Vagina (tissue), 2 donors: ENCODE results near the gene VGLL2. TPM values are rescaled to one million over a fixed set of nuclear protein-coding genes. Genes with fewer than 3 reads are reported as not detected.

Source experiments
- DNase-seq, 2 donors: peaks; one replicate each; pipeline ENCODE4 v3.0.0-alpha.2; 2017; ENCODE audit errors: extremely low spot score in 2 of 2
- H3K27ac ChIP-seq: fragments of 200-600 bp; sonication (generic); one replicate; pipeline ENCODE4 v1.5.1; 2019
- H3K27me3 ChIP-seq: fragments of 200-600 bp; sonication (generic); one replicate; pipeline ENCODE4 v1.5.1; 2019
- H3K36me3 ChIP-seq, 2 donors: fragments of 200-600 bp; sonication (generic); one replicate each; pipeline ENCODE4 v1.5.1; 2017 to 2019
- H3K4me1 ChIP-seq: fragments of 200-600 bp; sonication (generic); one replicate; pipeline ENCODE4 v1.5.1; 2019
- H3K4me3 ChIP-seq, 2 donors: fragments of 200-600 bp; sonication (generic); 1 replicate in 1 of 2; 2 replicates in 1 of 2; pipeline ENCODE4 v1.5.1; 2016 to 2019
- H3K9me3 ChIP-seq: fragments of 200-600 bp; sonication (generic); one replicate; pipeline ENCODE4 v1.5.1; 2019
- CTCF ChIP-seq, 3 experiments: fragments of 450-650 bp in 2 of 3; fragments of 200-600 bp in 1 of 3; sonication (generic) in 1 of 3; IDR thresholded peaks; one replicate each; pipeline ENCODE4 v1.5.1; 2017 to 2019; ENCODE audit warnings: antibody characterized with exemption in 3 of 3, mild to moderate bottlenecking in 2 of 3, moderate library complexity in 2 of 3
- POLR2A ChIP-seq, 2 donors: fragments of 450-650 bp; IDR thresholded peaks; one replicate each; pipeline ENCODE4 v1.6.1; 2017; ENCODE audit warnings: antibody characterized with exemption in 2 of 2, mild to moderate bottlenecking in 2 of 2, moderate library complexity in 2 of 2
- POLR2AphosphoS5 ChIP-seq, 2 donors: sonication (generic); formaldehyde crosslinking; IDR thresholded peaks; one replicate each; pipeline ENCODE4 v1.9.0; 2017; ENCODE audit warnings: antibody characterized with exemption in 2 of 2, mild to moderate bottlenecking in 2 of 2, low read depth in 1 of 2; ENCODE audit not compliant: insufficient read depth in 1 of 2
- intact Hi-C: fragments of 100-400 bp; cut with DNase I; formaldehyde crosslinking; loops from one replicate; pipeline ENCODE4 v1.15.1; 2023
- small RNA-seq: library from RNA; depleted of rRNA; stranded (forward); fragments of <200 nt; gene quantifications from one replicate; pipeline ENCODE3, GENCODE V24; 2016
- total RNA-seq: library from RNA; depleted of rRNA; stranded (reverse); fragments of >200 nt; gene quantifications from one replicate; pipeline ENCODE4 v1.2.3, GENCODE V29; 2016

VGLL2 gene
- total RNA-seq, 1 donor from 2014 or later: not detected

GRCh38 chr6:117309069-117309468 is 43.7 kb downstream of the VGLL2 start:
- Histone ChIP-seq H3K9me3 (no peaks in the 10 kb centered on the region), H3K4me3 (no peak overlapping the region), H3K36me3 (no peaks in the 10 kb centered on the region), H3K27me3 (no peaks in the 10 kb centered on the region), H3K4me1 (no peaks in the 10 kb centered on the region), H3K27ac (no peak overlapping the region)
- no peak for TF ChIP-seq POLR2A (IDR thresholded peaks at IDR 0.05)
- TF ChIP-seq POLR2AphosphoS5 (IDR thresholded peaks at IDR 0.05; ENCODE audit: insufficient read depth in 1 of 2, low read depth in 1 of 2): no peak
- TF ChIP-seq CTCF (IDR thresholded peaks at IDR 0.05): no peak
- intact Hi-C loops: no loop called here
- no peak for DNase-seq

DNA sequence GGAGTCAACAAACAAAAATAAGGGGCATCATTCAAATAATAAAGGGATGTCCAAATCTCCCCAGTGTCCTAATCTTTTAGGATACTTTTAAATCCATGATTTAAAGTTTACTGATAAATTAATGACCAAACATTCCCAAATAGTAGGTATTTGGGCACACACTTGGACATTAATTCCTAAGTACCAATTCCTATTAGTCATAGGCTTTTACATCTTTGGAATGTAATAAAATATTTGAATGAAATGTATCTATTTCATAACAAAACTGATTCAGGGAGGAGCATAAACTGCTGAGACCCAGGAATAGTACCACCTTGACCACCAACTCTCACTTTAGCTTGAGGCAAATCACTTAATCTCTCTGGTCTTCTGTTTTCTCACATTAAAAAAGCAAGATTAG is 44.3 kb downstream of the VGLL2 start:
- intact Hi-C loops: no loop called here
- H3K4me3 ChIP-seq: no peak overlapping the region
- H3K36me3 ChIP-seq: no peaks in the 10 kb centered on the region
- H3K9me3 ChIP-seq: no peaks in the 10 kb centered on the region
- H3K4me1 ChIP-seq: no peaks in the 10 kb centered on the region
- no peak overlapping the region for H3K27ac ChIP-seq
- TF ChIP-seq CTCF (IDR thresholded peaks at IDR 0.05): no peak
- TF ChIP-seq POLR2A (IDR thresholded peaks at IDR 0.05): no peak
- no peak for TF ChIP-seq POLR2AphosphoS5 (IDR thresholded peaks at IDR 0.05; ENCODE audit: insufficient read depth in 1 of 2, low read depth in 1 of 2)
- no peak for DNase-seq
- no peaks in the 10 kb centered on the region for H3K27me3 ChIP-seq

DNA sequence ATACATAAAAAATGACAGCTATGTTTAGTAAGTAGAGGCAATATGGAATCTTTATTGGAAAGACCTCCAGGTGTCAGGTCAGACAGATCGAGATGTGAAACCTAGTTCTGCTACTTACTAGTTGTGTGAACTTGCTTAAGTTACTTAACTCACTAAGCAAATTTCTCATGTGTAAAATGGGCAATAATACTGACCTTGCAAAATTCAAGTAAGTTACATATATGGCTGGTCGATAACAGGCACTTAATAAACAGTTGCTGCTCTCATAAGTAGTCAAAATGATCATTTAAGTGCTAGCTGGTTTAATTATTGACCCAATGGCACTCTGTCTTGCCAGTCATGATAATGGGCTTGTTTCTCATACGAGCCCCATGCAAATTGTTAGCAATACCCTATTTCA is 46.0 kb downstream of the VGLL2 start:
- no peak for DNase-seq
- no peak for TF ChIP-seq POLR2A (IDR thresholded peaks at IDR 0.05)
- TF ChIP-seq CTCF (IDR thresholded peaks at IDR 0.05): no peak
- no peak for TF ChIP-seq POLR2AphosphoS5 (IDR thresholded peaks at IDR 0.05; ENCODE audit: insufficient read depth in 1 of 2, low read depth in 1 of 2)
- intact Hi-C loops: no loop called here

GRCh38 chr6:117311726-117312125 is 46.4 kb downstream of the VGLL2 start:
- no peak for DNase-seq
- intact Hi-C loops: no loop called here
- Histone ChIP-seq H3K4me1 (no peaks in the 10 kb centered on the region), H3K9me3 (no peaks in the 10 kb centered on the region), H3K4me3 (no peak overlapping the region), H3K36me3 (no peaks in the 10 kb centered on the region), H3K27me3 (no peaks in the 10 kb centered on the region), H3K27ac (no peak overlapping the region)
- TF ChIP-seq POLR2AphosphoS5 (IDR thresholded peaks at IDR 0.05; ENCODE audit: insufficient read depth in 1 of 2, low read depth in 1 of 2): no peak
- TF ChIP-seq CTCF (IDR thresholded peaks at IDR 0.05): no peak
- TF ChIP-seq POLR2A (IDR thresholded peaks at IDR 0.05): no peak

More for the DNA sequence above, 46.0 kb downstream of the VGLL2 start:
- H3K9me3 ChIP-seq: no peaks in the 10 kb centered on the region
- no peak overlapping the region for H3K27ac ChIP-seq
- H3K4me3 ChIP-seq: no peak overlapping the region
- no peaks in the 10 kb centered on the region for H3K27me3 ChIP-seq
- no peaks in the 10 kb centered on the region for H3K4me1 ChIP-seq
- H3K36me3 ChIP-seq: no peaks in the 10 kb centered on the region

GRCh38 chr6:117317261-117317660 is 51.9 kb downstream of the VGLL2 start:
- intact Hi-C loops: no loop called here

More at GRCh38 chr6:117317261-117317660, 51.9 kb downstream of the VGLL2 start:
- DNase-seq: no peak
- no peaks in the 10 kb centered on the region for H3K4me1 ChIP-seq
- H3K27ac ChIP-seq: no peak overlapping the region
- H3K27me3 ChIP-seq: no peaks in the 10 kb centered on the region
- no peak for TF ChIP-seq POLR2AphosphoS5 (IDR thresholded peaks at IDR 0.05; ENCODE audit: insufficient read depth in 1 of 2, low read depth in 1 of 2)
- no peak for TF ChIP-seq POLR2A (IDR thresholded peaks at IDR 0.05)
- TF ChIP-seq CTCF (IDR thresholded peaks at IDR 0.05): no peak
- H3K36me3 ChIP-seq: no peaks in the 10 kb centered on the region
- no peaks in the 10 kb centered on the region for H3K9me3 ChIP-seq
- no peak overlapping the region for H3K4me3 ChIP-seq

Small RNA genes lying within 50 kb of the gene (small RNA-seq; reads per million reads assigned to genes)
- not detected for gene RN7SKP18

Other genes starting within 250 kb of the VGLL2 start
- not detected for gene ROS1, start 160.4 kb downstream of the VGLL2 start, total RNA-seq
- gene DCBLD1, start 217.1 kb downstream of the VGLL2 start, total RNA-seq: 14.2 TPM